HEK293 (cell line): ENCODE data around the gene CYP2D6.
A peak's percentile ranks its signal among the peaks of the same experiment; 100 is the strongest.

Experiments
- GLIS2 ChIP-seq: fragments of 450-650 bp; formaldehyde crosslinking; IDR thresholded peaks from 2 replicates; pipeline ENCODE4 v1.5.1; 2016; ENCODE audit warnings: missing biosample characterization, missing genetic modification characterization
- HOXA7 ChIP-seq: sonication (generic); formaldehyde crosslinking; IDR thresholded peaks from 2 replicates; pipeline ENCODE4 v1.8.1; 2022; ENCODE audit warnings: missing genetic modification reagents, borderline replicate concordance
- KLF9 ChIP-seq: fragments of 450-650 bp; formaldehyde crosslinking; IDR thresholded peaks from 2 replicates; pipeline ENCODE4 v1.5.1; 2016; ENCODE audit warnings: missing biosample characterization, missing genetic modification characterization, low read depth
- SCRT2 ChIP-seq: fragments of 450-650 bp; formaldehyde crosslinking; IDR thresholded peaks from 2 replicates; pipeline ENCODE4 v1.5.1; 2016; ENCODE audit warnings: missing biosample characterization, missing genetic modification characterization
- ZNF138 ChIP-seq: fragments of 450-650 bp; formaldehyde crosslinking; IDR thresholded peaks from 2 replicates; pipeline ENCODE4 v1.5.1; 2016; ENCODE audit warnings: missing biosample characterization, missing genetic modification characterization, borderline replicate concordance
- ZNF174 ChIP-seq: fragments of 450-650 bp; formaldehyde crosslinking; IDR thresholded peaks from 2 replicates; pipeline ENCODE4 v1.5.0; 2017; ENCODE audit warnings: missing biosample characterization, mild to moderate bottlenecking, missing genetic modification characterization
- ZNF302 ChIP-seq: fragments of 450-650 bp; formaldehyde crosslinking; IDR thresholded peaks from 2 replicates; pipeline ENCODE4 v1.5.1; 2016; ENCODE audit warnings: missing biosample characterization, missing genetic modification characterization, low read depth
- ZNF37A ChIP-seq: fragments of 450-650 bp; IDR thresholded peaks from 2 replicates; pipeline ENCODE4 v1.5.1; 2018; ENCODE audit warnings: missing biosample characterization, missing genetic modification characterization
- ZNF777 ChIP-seq: fragments of 450-650 bp; formaldehyde crosslinking; IDR thresholded peaks from 2 replicates; pipeline ENCODE4 v1.5.1; 2017; ENCODE audit warnings: missing biosample characterization, missing genetic modification characterization, borderline replicate concordance
- TF ChIP-seq, protein P1 (sequence below): fragments of 450-650 bp; IDR thresholded peaks from 2 replicates; pipeline ENCODE4 v1.5.1; 2018; ENCODE audit warnings: missing biosample characterization, mild to moderate bottlenecking, missing genetic modification characterization
- TF ChIP-seq, protein P2 (sequence below): fragments of 450-650 bp; formaldehyde crosslinking; IDR thresholded peaks from 2 replicates; pipeline ENCODE4 v1.5.1; 2016; ENCODE audit warnings: missing biosample characterization, missing genetic modification characterization, borderline replicate concordance
- TF ChIP-seq, protein P3 (sequence below): fragments of 450-650 bp; formaldehyde crosslinking; IDR thresholded peaks from 2 replicates; pipeline ENCODE4 v1.5.1; 2017; ENCODE audit warnings: missing biosample characterization, mild to moderate bottlenecking, missing genetic modification characterization, moderate library complexity
- TF ChIP-seq, protein P4 (sequence below): fragments of 450-650 bp; formaldehyde crosslinking; conservative IDR thresholded peaks from 2 replicates; pipeline ENCODE4 v1.5.1; 2016; ENCODE audit warnings: low read depth, missing biosample characterization, missing genetic modification characterization
- TF ChIP-seq, protein P5 (sequence below): sonication (generic); formaldehyde crosslinking; IDR thresholded peaks from 2 replicates; pipeline ENCODE4 v1.8.1; 2022; ENCODE audit warnings: mild to moderate bottlenecking, moderate library complexity, missing genetic modification reagents

DNA sequence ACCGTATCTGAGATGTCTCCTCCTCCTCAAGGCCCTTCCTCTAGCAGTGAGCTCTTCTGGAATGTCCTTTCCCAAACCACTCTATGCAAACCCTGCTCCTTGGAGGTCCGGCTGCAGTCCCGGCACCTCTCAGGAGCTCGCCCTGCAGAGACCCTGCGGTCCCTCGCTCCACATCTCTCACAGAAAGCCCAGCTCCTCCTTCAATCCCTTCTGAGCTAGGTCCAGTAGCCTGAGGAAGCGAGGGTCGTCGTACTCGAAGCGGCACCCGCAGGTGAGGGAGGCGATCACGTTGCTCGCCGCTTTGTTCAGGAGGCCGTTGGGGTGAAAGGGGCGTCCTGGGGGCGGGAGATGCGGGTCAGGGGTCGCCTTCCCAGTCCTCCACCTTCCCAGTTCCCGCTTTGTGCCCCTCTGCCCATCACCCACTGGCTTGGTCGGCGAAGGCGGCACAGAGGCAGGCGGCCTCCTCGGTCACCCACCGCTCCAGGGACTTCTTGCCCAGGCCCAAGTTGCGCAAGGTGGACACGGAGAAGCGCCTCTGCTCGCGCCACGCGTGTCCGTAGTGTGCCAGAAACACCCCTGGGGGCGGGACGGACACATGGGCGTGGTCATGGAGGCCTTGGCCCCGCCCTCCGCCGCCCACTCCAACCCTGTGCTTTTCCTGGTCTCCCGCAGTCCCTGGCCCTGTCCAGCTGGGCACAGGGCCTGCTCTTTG, 21.5 kb upstream of the CYP2D6 start:
- no peak for TF ChIP-seq HOXA7 (CRISPR knock-in tag)
- no peak for TF ChIP-seq ZNF777 (tag by site-specific recombination)
- TF ChIP-seq, protein P1, sequence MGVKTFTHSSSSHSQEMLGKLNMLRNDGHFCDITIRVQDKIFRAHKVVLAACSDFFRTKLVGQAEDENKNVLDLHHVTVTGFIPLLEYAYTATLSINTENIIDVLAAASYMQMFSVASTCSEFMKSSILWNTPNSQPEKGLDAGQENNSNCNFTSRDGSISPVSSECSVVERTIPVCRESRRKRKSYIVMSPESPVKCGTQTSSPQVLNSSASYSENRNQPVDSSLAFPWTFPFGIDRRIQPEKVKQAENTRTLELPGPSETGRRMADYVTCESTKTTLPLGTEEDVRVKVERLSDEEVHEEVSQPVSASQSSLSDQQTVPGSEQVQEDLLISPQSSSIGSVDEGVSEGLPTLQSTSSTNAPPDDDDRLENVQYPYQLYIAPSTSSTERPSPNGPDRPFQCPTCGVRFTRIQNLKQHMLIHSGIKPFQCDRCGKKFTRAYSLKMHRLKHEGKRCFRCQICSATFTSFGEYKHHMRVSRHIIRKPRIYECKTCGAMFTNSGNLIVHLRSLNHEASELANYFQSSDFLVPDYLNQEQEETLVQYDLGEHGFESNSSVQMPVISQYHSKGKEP, result no peak
- no peak for TF ChIP-seq ZNF138 (tag by site-specific recombination)
- TF ChIP-seq, protein P2, sequence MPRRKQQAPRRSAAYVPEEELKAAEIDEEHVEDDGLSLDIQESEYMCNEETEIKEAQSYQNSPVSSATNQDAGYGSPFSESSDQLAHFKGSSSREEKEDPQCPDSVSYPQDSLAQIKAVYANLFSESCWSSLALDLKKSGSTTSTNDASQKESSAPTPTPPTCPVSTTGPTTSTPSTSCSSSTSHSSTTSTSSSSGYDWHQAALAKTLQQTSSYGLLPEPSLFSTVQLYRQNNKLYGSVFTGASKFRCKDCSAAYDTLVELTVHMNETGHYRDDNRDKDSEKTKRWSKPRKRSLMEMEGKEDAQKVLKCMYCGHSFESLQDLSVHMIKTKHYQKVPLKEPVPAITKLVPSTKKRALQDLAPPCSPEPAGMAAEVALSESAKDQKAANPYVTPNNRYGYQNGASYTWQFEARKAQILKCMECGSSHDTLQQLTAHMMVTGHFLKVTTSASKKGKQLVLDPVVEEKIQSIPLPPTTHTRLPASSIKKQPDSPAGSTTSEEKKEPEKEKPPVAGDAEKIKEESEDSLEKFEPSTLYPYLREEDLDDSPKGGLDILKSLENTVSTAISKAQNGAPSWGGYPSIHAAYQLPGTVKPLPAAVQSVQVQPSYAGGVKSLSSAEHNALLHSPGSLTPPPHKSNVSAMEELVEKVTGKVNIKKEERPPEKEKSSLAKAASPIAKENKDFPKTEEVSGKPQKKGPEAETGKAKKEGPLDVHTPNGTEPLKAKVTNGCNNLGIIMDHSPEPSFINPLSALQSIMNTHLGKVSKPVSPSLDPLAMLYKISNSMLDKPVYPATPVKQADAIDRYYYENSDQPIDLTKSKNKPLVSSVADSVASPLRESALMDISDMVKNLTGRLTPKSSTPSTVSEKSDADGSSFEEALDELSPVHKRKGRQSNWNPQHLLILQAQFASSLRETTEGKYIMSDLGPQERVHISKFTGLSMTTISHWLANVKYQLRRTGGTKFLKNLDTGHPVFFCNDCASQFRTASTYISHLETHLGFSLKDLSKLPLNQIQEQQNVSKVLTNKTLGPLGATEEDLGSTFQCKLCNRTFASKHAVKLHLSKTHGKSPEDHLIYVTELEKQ (tag by site-specific recombination), result no peak
- no peak for TF ChIP-seq ZNF302 (tag by site-specific recombination)
- TF ChIP-seq, protein P3, sequence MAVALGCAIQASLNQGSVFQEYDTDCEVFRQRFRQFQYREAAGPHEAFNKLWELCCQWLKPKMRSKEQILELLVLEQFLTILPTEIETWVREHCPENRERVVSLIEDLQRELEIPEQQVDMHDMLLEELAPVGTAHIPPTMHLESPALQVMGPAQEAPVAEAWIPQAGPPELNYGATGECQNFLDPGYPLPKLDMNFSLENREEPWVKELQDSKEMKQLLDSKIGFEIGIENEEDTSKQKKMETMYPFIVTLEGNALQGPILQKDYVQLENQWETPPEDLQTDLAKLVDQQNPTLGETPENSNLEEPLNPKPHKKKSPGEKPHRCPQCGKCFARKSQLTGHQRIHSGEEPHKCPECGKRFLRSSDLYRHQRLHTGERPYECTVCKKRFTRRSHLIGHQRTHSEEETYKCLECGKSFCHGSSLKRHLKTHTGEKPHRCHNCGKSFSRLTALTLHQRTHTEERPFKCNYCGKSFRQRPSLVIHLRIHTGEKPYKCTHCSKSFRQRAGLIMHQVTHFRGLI (tag by site-specific recombination), result no peak
- TF ChIP-seq, protein P4, sequence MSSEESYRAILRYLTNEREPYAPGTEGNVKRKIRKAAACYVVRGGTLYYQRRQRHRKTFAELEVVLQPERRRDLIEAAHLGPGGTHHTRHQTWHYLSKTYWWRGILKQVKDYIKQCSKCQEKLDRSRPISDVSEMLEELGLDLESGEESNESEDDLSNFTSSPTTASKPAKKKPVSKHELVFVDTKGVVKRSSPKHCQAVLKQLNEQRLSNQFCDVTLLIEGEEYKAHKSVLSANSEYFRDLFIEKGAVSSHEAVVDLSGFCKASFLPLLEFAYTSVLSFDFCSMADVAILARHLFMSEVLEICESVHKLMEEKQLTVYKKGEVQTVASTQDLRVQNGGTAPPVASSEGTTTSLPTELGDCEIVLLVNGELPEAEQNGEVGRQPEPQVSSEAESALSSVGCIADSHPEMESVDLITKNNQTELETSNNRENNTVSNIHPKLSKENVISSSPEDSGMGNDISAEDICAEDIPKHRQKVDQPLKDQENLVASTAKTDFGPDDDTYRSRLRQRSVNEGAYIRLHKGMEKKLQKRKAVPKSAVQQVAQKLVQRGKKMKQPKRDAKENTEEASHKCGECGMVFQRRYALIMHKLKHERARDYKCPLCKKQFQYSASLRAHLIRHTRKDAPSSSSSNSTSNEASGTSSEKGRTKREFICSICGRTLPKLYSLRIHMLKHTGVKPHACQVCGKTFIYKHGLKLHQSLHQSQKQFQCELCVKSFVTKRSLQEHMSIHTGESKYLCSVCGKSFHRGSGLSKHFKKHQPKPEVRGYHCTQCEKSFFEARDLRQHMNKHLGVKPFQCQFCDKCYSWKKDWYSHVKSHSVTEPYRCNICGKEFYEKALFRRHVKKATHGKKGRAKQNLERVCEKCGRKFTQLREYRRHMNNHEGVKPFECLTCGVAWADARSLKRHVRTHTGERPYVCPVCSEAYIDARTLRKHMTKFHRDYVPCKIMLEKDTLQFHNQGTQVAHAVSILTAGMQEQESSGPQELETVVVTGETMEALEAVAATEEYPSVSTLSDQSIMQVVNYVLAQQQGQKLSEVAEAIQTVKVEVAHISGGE (tag by site-specific recombination), result no peak
- TF ChIP-seq GLIS2 (tag by site-specific recombination), result no peak
- no peak for TF ChIP-seq SCRT2 (tag by site-specific recombination)
- TF ChIP-seq, protein P5, sequence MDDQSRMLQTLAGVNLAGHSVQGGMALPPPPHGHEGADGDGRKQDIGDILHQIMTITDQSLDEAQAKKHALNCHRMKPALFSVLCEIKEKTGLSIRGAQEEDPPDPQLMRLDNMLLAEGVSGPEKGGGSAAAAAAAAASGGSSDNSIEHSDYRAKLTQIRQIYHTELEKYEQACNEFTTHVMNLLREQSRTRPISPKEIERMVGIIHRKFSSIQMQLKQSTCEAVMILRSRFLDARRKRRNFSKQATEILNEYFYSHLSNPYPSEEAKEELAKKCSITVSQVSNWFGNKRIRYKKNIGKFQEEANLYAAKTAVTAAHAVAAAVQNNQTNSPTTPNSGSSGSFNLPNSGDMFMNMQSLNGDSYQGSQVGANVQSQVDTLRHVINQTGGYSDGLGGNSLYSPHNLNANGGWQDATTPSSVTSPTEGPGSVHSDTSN (CRISPR knock-in tag), result no peak
- no peak for TF ChIP-seq ZNF174 (tag by site-specific recombination)
- no peak for TF ChIP-seq ZNF37A (tag by site-specific recombination)
- TF ChIP-seq KLF9 (tag by site-specific recombination), result peak; percentile 71
